Thyroid gland (tissue), 4 donors: ENCODE results near the gene API5. TPM values are rescaled to one million over a fixed set of nuclear protein-coding genes. Genes with fewer than 3 reads are reported as not detected.

Experiments used
- DNase-seq, 2 donors: peaks; one replicate each; pipeline ENCODE4 v3.0.0-alpha.2; 2019
- H3K27ac ChIP-seq, 3 donors: fragments of 200-600 bp; sonication (generic); 1 replicate in 2 of 3; 2 replicates in 1 of 3; pipeline ENCODE4 v1.5.1; 2016 to 2019; ENCODE audit warnings: mild to moderate bottlenecking in 1 of 3, moderate library complexity in 1 of 3
- H3K27me3 ChIP-seq: fragments of 200-600 bp; sonication (generic); one replicate; pipeline ENCODE4 v1.5.1; 2019
- H3K36me3 ChIP-seq, 2 donors: fragments of 200-600 bp; sonication (generic); one replicate each; pipeline ENCODE4 v1.5.1; 2016 to 2019
- H3K4me1 ChIP-seq, 2 donors: fragments of 200-600 bp; sonication (generic); one replicate each; pipeline ENCODE4 v1.5.1; 2017 to 2019
- H3K4me3 ChIP-seq, 3 donors: fragments of 200-600 bp; sonication (generic); replicated peaks in 1 of 3; 1 replicate in 2 of 3; 2 replicates in 1 of 3; pipeline ENCODE4 v1.5.1; 2016; ENCODE audit warnings: mild to moderate bottlenecking in 1 of 3
- H3K9me3 ChIP-seq: fragments of 200-600 bp; sonication (generic); one replicate; pipeline ENCODE4 v1.5.1; 2017
- CTCF ChIP-seq, 6 experiments: fragments of 200-600 bp in 3 of 6; fragments of 450-650 bp in 3 of 6; sonication (generic) in 3 of 6; IDR thresholded peaks; one replicate each; pipeline ENCODE4 v1.5.1; 2016 to 2019; ENCODE audit warnings: antibody characterized with exemption in 6 of 6, mild to moderate bottlenecking in 2 of 6, inconsistent platforms in 1 of 6, moderate library complexity in 1 of 6
- POLR2A ChIP-seq, 2 donors: fragments of 450-650 bp; IDR thresholded peaks; one replicate each; pipeline ENCODE4 v1.6.1; 2017; ENCODE audit warnings: antibody characterized with exemption in 2 of 2, mild to moderate bottlenecking in 2 of 2, moderate library complexity in 1 of 2
- WGBS, 2 donors: methylation state at CpG; one replicate each; pipeline ENCODE4 v1.1.5; 2017; 5-methylcytosine and 5-hydroxymethylcytosine counted together
- intact Hi-C: fragments of 100-400 bp; cut with DNase I; formaldehyde crosslinking; loops from one replicate; pipeline ENCODE4 v1.15.1; 2023
- total RNA-seq, 4 donors: library from RNA; depleted of rRNA; stranded (reverse); fragments of >200 nt; gene quantifications; one replicate each; pipeline ENCODE4 v1.2.3, GENCODE V29; 2016

API5 gene
- total RNA-seq, 4 donors from 2014 or later, result 83.2 to 257 (median 143) TPM

GRCh38 chr11:43381802-43382201 is 70.0 kb downstream of the API5 start:
- no peak for TF ChIP-seq CTCF (IDR thresholded peaks at IDR 0.05)
- TF ChIP-seq POLR2A (IDR thresholded peaks at IDR 0.05), result no peak
- Histone ChIP-seq H3K27me3 (no peaks in the 10 kb centered on the region), H3K4me1 (peaks cover 13 to 24% of the 10 kb centered on the region in 2 donors), H3K36me3 (no peaks in the 10 kb centered on the region), H3K9me3 (no peaks in the 10 kb centered on the region), H3K4me3 (no peak overlapping the region), H3K27ac (peak overlapping the region in 2 of 3 donors; percentile 75 to 82)
- DNase-seq, result no peak
- intact Hi-C loops, result no loop called here
- 39 to 58% methylated on average over 2 of the region's 2 CpGs for WGBS, 2 donors

- DNase-seq, result peak in 1 of 2 donors; percentile 21
- TF ChIP-seq POLR2A (IDR thresholded peaks at IDR 0.05) (no peak), CTCF (IDR thresholded peaks at IDR 0.05) (no peak)
- Histone ChIP-seq H3K27me3 (no peaks in the 10 kb centered on the region), H3K4me3 (no peak overlapping the region), H3K36me3 (no peaks in the 10 kb centered on the region), H3K9me3 (no peaks in the 10 kb centered on the region), H3K4me1 (peaks cover 13 to 24% of the 10 kb centered on the region in 2 donors), H3K27ac (peak overlapping the region; percentile 75 to 82 (median 76))
- 35 to 38% methylated on average over 1 of the region's 1 CpG for WGBS, 2 donors
- intact Hi-C loops, result no loop called here
Observed at GRCh38 chr11:43382614-43383013, 70.8 kb downstream of the API5 start.

GRCh38 chr11:43384393-43384792 is 72.6 kb downstream of the API5 start:
- Histone ChIP-seq H3K4me3 (no peak overlapping the region), H3K36me3 (peaks cover 0 to under 1% of the 10 kb centered on the region in 2 donors), H3K9me3 (no peaks in the 10 kb centered on the region), H3K4me1 (peaks cover 13 to 24% of the 10 kb centered on the region in 2 donors), H3K27ac (peak overlapping the region in 1 of 3 donors; percentile 82), H3K27me3 (no peaks in the 10 kb centered on the region)
- peak; percentile 35 to 65 for DNase-seq
- 93 to 96% methylated on average over 5 of the region's 5 CpGs for WGBS, 2 donors
- TF ChIP-seq POLR2A (IDR thresholded peaks at IDR 0.05), result no peak
- no peak for TF ChIP-seq CTCF (IDR thresholded peaks at IDR 0.05)
- intact Hi-C loops, result no loop called here

- TF ChIP-seq POLR2A (IDR thresholded peaks at IDR 0.05) (no peak), CTCF (IDR thresholded peaks at IDR 0.05) (no peak)
- H3K4me3 ChIP-seq, result no peak overlapping the region
- peaks cover 4 to 19% of the 10 kb centered on the region in 2 donors for H3K4me1 ChIP-seq
- no peaks in the 10 kb centered on the region for H3K27me3 ChIP-seq
- WGBS, 2 donors, result 79 to 84% methylated on average over 5 of the region's 5 CpGs
- no peaks in the 10 kb centered on the region for H3K9me3 ChIP-seq
- no peak for DNase-seq
- H3K27ac ChIP-seq, result no peak overlapping the region
- intact Hi-C loops, result no loop called here
- peaks cover 14 to 22% of the 10 kb centered on the region in 2 donors for H3K36me3 ChIP-seq
Observed at GRCh38 chr11:43392713-43393112, 80.9 kb downstream of the API5 start.

GRCh38 chr11:43393765-43394355 is 82.1 kb downstream of the API5 start:
- peaks cover 14 to 25% of the 10 kb centered on the region in 2 donors for H3K36me3 ChIP-seq
- no peaks in the 10 kb centered on the region for H3K27me3 ChIP-seq
- DNase-seq, result peak; percentile 48 to 50
- TF ChIP-seq POLR2A (IDR thresholded peaks at IDR 0.05) (no peak), CTCF (IDR thresholded peaks at IDR 0.05) (no peak)
- WGBS, 2 donors, result 65 to 66% methylated on average over 2 of the region's 2 CpGs
- H3K4me3 ChIP-seq, result no peak overlapping the region
- intact Hi-C loops, result no loop called here
- H3K27ac ChIP-seq, result no peak overlapping the region
- H3K4me1 ChIP-seq, result peaks cover 4 to 19% of the 10 kb centered on the region in 2 donors
- H3K9me3 ChIP-seq, result no peaks in the 10 kb centered on the region
